IMR-90 (cell line): ENCODE measurements around the gene EPB41L3. TPM values are rescaled to one million over a fixed set of nuclear protein-coding genes. Genes with fewer than 3 reads are reported as not detected.

Source experiments
- ATAC-seq: fragments of 200-7000 bp; cut with Tn5 transposase; 2 replicates; pipeline ENCODE4 v1.9.1; 2020; ENCODE audit warnings: low read depth, mild to moderate bottlenecking, moderate library complexity
- BruUV-seq: library from RNA; stranded (reverse); fragments of 400-500 nt; replicated peaks from 2 replicates; lab custom pipeline; 2021; lab: Mats Ljungman, UMichigan
- CTCF ChIA-PET: fragments of 300-600 bp; formaldehyde crosslinking; extraction: SDS; loops from one replicate; lab custom pipeline; 2021; ENCODE audit warnings: antibody characterized with exemption; lab: Yijun Ruan, JAX
- POLR2A ChIA-PET: fragments of 300-600 bp; sonication (Branson Sonifier 250); formaldehyde crosslinking; loops from one replicate; lab custom pipeline; 2022; ENCODE audit warnings: antibody characterized with exemption; ENCODE audit not compliant: unreplicated experiment; lab: Charles Lee
- DNase-seq: peaks from one replicate; pipeline ENCODE4 v3.0.0; 2013
- H2AFZ ChIP-seq: replicated peaks from 2 replicates; pipeline ENCODE3; 2013; ENCODE audit warnings: low read length, mild to moderate bottlenecking; ENCODE audit not compliant: poor library complexity
- H2AK5ac ChIP-seq: 2 replicates; pipeline ENCODE4 v1.6.1; 2013; ENCODE audit warnings: low read depth, low read length, inconsistent platforms
- H2AK9ac ChIP-seq: replicated peaks from 2 replicates; pipeline ENCODE3; 2013; ENCODE audit warnings: mild to moderate bottlenecking, low read depth, low read length, moderate library complexity; ENCODE audit not compliant: poor library complexity
- H2BK120ac ChIP-seq: 2 replicates; pipeline ENCODE4 v1.6.1; 2013; ENCODE audit warnings: low read depth, low read length, inconsistent platforms
- H2BK15ac ChIP-seq: 3 replicates; pipeline ENCODE4 v1.6.1; 2013; ENCODE audit warnings: low read depth, low read length, inconsistent platforms
- H2BK20ac ChIP-seq: 2 replicates; pipeline ENCODE4 v1.6.1; 2013; ENCODE audit warnings: low read depth, mild to moderate bottlenecking, inconsistent platforms, low read length, moderate library complexity
- H2BK5ac ChIP-seq: 2 replicates; pipeline ENCODE4 v1.6.1; 2013; ENCODE audit warnings: mild to moderate bottlenecking, low read depth, low read length, inconsistent platforms; ENCODE audit not compliant: poor library complexity, severe bottlenecking
- H3K14ac ChIP-seq: replicated peaks from 2 replicates; pipeline ENCODE4 v1.6.1; 2013; ENCODE audit warnings: low read depth, low read length, inconsistent platforms
- H3K18ac ChIP-seq: 2 replicates; pipeline ENCODE4 v1.6.1; 2013; ENCODE audit warnings: low read depth, low read length, control low read depth
- H3K23ac ChIP-seq: 2 replicates; pipeline ENCODE4 v1.6.1; 2013; ENCODE audit warnings: low read depth, low read length, inconsistent platforms
- H3K27ac ChIP-seq: 2 replicates; pipeline ENCODE4 v1.5.1; 2013; ENCODE audit warnings: mild to moderate bottlenecking, control low read depth, low read length; ENCODE audit not compliant: insufficient read depth
- H3K27me3 ChIP-seq: 2 replicates; pipeline ENCODE4 v1.6.1; 2013; ENCODE audit warnings: low read length; ENCODE audit not compliant: control insufficient read depth, insufficient read depth
- H3K36me3 ChIP-seq: 2 replicates; pipeline ENCODE4 v1.6.1; 2013; ENCODE audit warnings: low read length, mixed read lengths; ENCODE audit not compliant: control insufficient read depth, insufficient read depth
- H3K4ac ChIP-seq: 2 replicates; pipeline ENCODE4 v1.6.1; 2013; ENCODE audit warnings: low read depth, low read length, inconsistent platforms
- H3K4me1 ChIP-seq: 2 replicates; pipeline ENCODE4 v1.6.1; 2013; ENCODE audit warnings: low read length, mixed read lengths; ENCODE audit not compliant: control insufficient read depth, insufficient read depth
- H3K4me2 ChIP-seq: 2 replicates; pipeline ENCODE4 v1.6.1; 2013; ENCODE audit warnings: low read depth, mild to moderate bottlenecking, control low read depth, low read length, moderate library complexity
- H3K4me3 ChIP-seq: 2 replicates; pipeline ENCODE4 v1.5.1; 2013; ENCODE audit warnings: low read depth, mild to moderate bottlenecking, control low read depth, low read length, moderate library complexity; ENCODE audit not compliant: insufficient read depth
- H3K56ac ChIP-seq: 2 replicates; pipeline ENCODE4 v1.6.1; 2013; ENCODE audit warnings: low read length, inconsistent platforms; ENCODE audit not compliant: insufficient read depth; ENCODE audit errors: extremely low read depth
- H3K79me1 ChIP-seq, 2 experiments: 2 replicates each; pipeline ENCODE4 v1.6.1; 2013; ENCODE audit warnings: low read length in 2 of 2, inconsistent platforms in 1 of 2, low read depth in 1 of 2
- H3K9ac ChIP-seq: 2 replicates; pipeline ENCODE4 v1.6.1; 2013; ENCODE audit warnings: low read depth, low read length, control low read depth
- H3K9me1 ChIP-seq: 2 replicates; pipeline ENCODE4 v1.6.1; 2013; ENCODE audit warnings: low read length, inconsistent platforms; ENCODE audit not compliant: insufficient read depth
- H3K9me3 ChIP-seq: 2 replicates; pipeline ENCODE4 v1.6.1; 2013; ENCODE audit warnings: low read length; ENCODE audit not compliant: control insufficient read depth, insufficient read depth
- H4K20me1 ChIP-seq: 2 replicates; pipeline ENCODE4 v1.6.1; 2013; ENCODE audit warnings: low read length, inconsistent platforms; ENCODE audit not compliant: insufficient read depth
- H4K5ac ChIP-seq: 2 replicates; pipeline ENCODE4 v1.6.1; 2013; ENCODE audit warnings: mild to moderate bottlenecking, low read depth, low read length, control low read depth
- H4K8ac ChIP-seq, 2 experiments: 2 replicates each; pipeline ENCODE4 v1.6.1; 2013; ENCODE audit warnings: low read depth in 2 of 2, low read length in 2 of 2, control low read depth in 1 of 2, inconsistent platforms in 1 of 2
- H4K91ac ChIP-seq: 2 replicates; pipeline ENCODE4 v1.6.1; 2013; ENCODE audit warnings: low read depth, low read length, inconsistent platforms; ENCODE audit not compliant: insufficient read depth
- BHLHE40 ChIP-seq: fragments of 150-350 bp; IDR thresholded peaks from 2 replicates; pipeline ENCODE4 v1.6.1; 2016; ENCODE audit warnings: mild to moderate bottlenecking, low read depth, low read length
- CEBPB ChIP-seq: IDR thresholded peaks from 2 replicates; pipeline ENCODE4 v1.6.1; 2012; ENCODE audit warnings: low read depth, low read length, improper control_type of control experiment
- CHD1 ChIP-seq: IDR thresholded peaks from 2 replicates; pipeline ENCODE4 v1.6.1; 2012; ENCODE audit warnings: low read depth, low read length, improper control_type of control experiment
- ELK1 ChIP-seq: fragments of 150-350 bp; IDR thresholded peaks from 2 replicates; pipeline ENCODE4 v1.6.1; 2016; ENCODE audit warnings: low read depth, mild to moderate bottlenecking, low read length, moderate library complexity, borderline replicate concordance
- FOS ChIP-seq: fragments of 150-350 bp; IDR thresholded peaks from 2 replicates; pipeline ENCODE4 v1.6.1; 2016; ENCODE audit warnings: low read depth, low read length
- MAZ ChIP-seq: IDR thresholded peaks from 2 replicates; pipeline ENCODE4 v1.6.1; 2012; ENCODE audit warnings: low read depth, mild to moderate bottlenecking, low read length, improper control_type of control experiment, moderate library complexity, borderline replicate concordance
- MXI1 ChIP-seq: IDR thresholded peaks from 2 replicates; pipeline ENCODE4 v1.6.1; 2012; ENCODE audit warnings: low read depth, mild to moderate bottlenecking, low read length, moderate library complexity, borderline replicate concordance
- NFE2L2 ChIP-seq: fragments of 150-350 bp; IDR thresholded peaks from 2 replicates; pipeline ENCODE4 v1.6.1; 2016; ENCODE audit warnings: low read depth, mild to moderate bottlenecking, low read length
- RAD21 ChIP-seq: IDR thresholded peaks from 2 replicates; pipeline ENCODE4 v1.6.1; 2012; ENCODE audit warnings: low read length, improper control_type of control experiment
- RCOR1 ChIP-seq: IDR thresholded peaks from 2 replicates; pipeline ENCODE4 v1.6.1; 2012; ENCODE audit warnings: mild to moderate bottlenecking, low read length, improper control_type of control experiment; ENCODE audit not compliant: insufficient replicate concordance
- RFX5 ChIP-seq: IDR thresholded peaks from 2 replicates; pipeline ENCODE4 v1.8.0; 2012; ENCODE audit warnings: low read depth, mild to moderate bottlenecking, low read length, moderate library complexity
- SMC3 ChIP-seq: fragments of 150-350 bp; IDR thresholded peaks from 2 replicates; pipeline ENCODE4 v1.6.1; 2016; ENCODE audit warnings: low read depth, mild to moderate bottlenecking, antibody characterized with exemption, low read length, moderate library complexity
- WGBS, 2 experiments: methylation state at CpG; one replicate each; pipeline versions ENCODE4 v1.1.5 to v1.1.7; 2013; ENCODE audit warnings: missing lambda C conversion rate in 2 of 2; ENCODE audit not compliant: insufficient read length in 1 of 2; ENCODE audit errors: extremely low coverage in 2 of 2; 5-methylcytosine and 5-hydroxymethylcytosine counted together
- dilution Hi-C: fragments of 300-500 bp; cut with HindIII; formaldehyde crosslinking; loops from one replicate; pipeline ENCODE4 v1.14.3; 2018; ENCODE audit warnings: low sequenced_read_pairs; ENCODE audit not compliant: unreplicated experiment
- in situ Hi-C: fragments of 300-500 bp; cut with MboI; formaldehyde crosslinking; loops from 3 replicates; pipeline ENCODE4 v1.14.3; 2019; ENCODE audit warnings: low sequenced_read_pairs, inconsistent platforms, mixed read lengths
- intact Hi-C: fragments of 100-400 bp; cut with micrococcal nuclease; formaldehyde crosslinking; loops from 2 replicates; pipeline ENCODE4 v1.10.0; 2022
- polyA plus RNA-seq, 3 experiments: library from polyadenylated mRNA; depleted of rRNA; stranded (reverse); fragments of >200 nt; gene quantifications; 2 replicates each; pipeline ENCODE4 v1.2.3, GENCODE V29; 2012; ENCODE audit warnings: low replicate concordance in 1 of 3
- total RNA-seq: library from RNA; depleted of rRNA; stranded (reverse); fragments of >200 nt; gene quantifications from 2 replicates; pipeline ENCODE4 v1.2.3, GENCODE V29; 2012
- TF ChIP-seq, protein P1 (sequence below): conservative IDR thresholded peaks from 2 replicates; pipeline ENCODE4 v1.5.1; 2012; ENCODE audit warnings: mild to moderate bottlenecking, low read depth, low read length, improper control_type of control experiment
- TF ChIP-seq, protein P2 (sequence below): fragments of 150-350 bp; IDR thresholded peaks from 2 replicates; pipeline ENCODE4 v1.6.1; 2017; ENCODE audit warnings: mild to moderate bottlenecking, antibody characterized with exemption, low read length, low read depth

EPB41L3 gene
- total and polyA plus RNA-seq, 2 of the 4 experiments (the other 2 are of a cell fraction) = 36.6 to 70.3 TPM

- Histone ChIP-seq H3K9me3 (no peaks in the 10 kb centered on the region), H3K27me3 (no peaks in the 10 kb centered on the region), H3K4me2 (no peak overlapping the region), H3K27ac (no peak overlapping the region), H3K9me1 (no peaks in the 10 kb centered on the region), H2AFZ (no peak overlapping the region), H3K4ac (no peak overlapping the region), H3K18ac (no peak overlapping the region), H2BK120ac (no peak overlapping the region), H2AK9ac (no peak overlapping the region), H2BK5ac (no peak overlapping the region), H4K5ac (no peak overlapping the region), H2AK5ac (no peak overlapping the region), H3K4me3 (no peak overlapping the region), H3K23ac (no peak overlapping the region), H3K36me3 (peaks cover 2% of the 10 kb centered on the region), H3K14ac (no peak overlapping the region), H4K8ac (no peak overlapping the region), H3K9ac (no peak overlapping the region), H3K4me1 (no peaks in the 10 kb centered on the region), H4K20me1 (no peaks in the 10 kb centered on the region), H2BK20ac (no peak overlapping the region), H3K56ac (no peak overlapping the region), H4K91ac (no peak overlapping the region), H3K79me1 (0 out of 4 replicates have a peak, but pooled peaks cover 0 to 2% of the 10 kb centered on the region in 2 experiments), H2BK15ac (no peak overlapping the region)
- ATAC-seq = no peak
- intact Hi-C loops (loop anchor here (10.0 kb wide), 1 partner anchor 424 kb away; no protein-coding TSS in a partner anchor), dilution Hi-C loops (no loop called here), in situ Hi-C loops (no loop called here)
- BruUV-seq = no TSS peak
- WGBS, 2 experiments = no CpG with 5 or more reads among the region's 3 CpGs
- no peak for TF ChIP-seq MAZ
- TF ChIP-seq, protein P1, sequence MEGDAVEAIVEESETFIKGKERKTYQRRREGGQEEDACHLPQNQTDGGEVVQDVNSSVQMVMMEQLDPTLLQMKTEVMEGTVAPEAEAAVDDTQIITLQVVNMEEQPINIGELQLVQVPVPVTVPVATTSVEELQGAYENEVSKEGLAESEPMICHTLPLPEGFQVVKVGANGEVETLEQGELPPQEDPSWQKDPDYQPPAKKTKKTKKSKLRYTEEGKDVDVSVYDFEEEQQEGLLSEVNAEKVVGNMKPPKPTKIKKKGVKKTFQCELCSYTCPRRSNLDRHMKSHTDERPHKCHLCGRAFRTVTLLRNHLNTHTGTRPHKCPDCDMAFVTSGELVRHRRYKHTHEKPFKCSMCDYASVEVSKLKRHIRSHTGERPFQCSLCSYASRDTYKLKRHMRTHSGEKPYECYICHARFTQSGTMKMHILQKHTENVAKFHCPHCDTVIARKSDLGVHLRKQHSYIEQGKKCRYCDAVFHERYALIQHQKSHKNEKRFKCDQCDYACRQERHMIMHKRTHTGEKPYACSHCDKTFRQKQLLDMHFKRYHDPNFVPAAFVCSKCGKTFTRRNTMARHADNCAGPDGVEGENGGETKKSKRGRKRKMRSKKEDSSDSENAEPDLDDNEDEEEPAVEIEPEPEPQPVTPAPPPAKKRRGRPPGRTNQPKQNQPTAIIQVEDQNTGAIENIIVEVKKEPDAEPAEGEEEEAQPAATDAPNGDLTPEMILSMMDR = no peak
- TF ChIP-seq RAD21 = no peak
- no peak for TF ChIP-seq NFE2L2
- TF ChIP-seq RCOR1 = no peak
- TF ChIP-seq CHD1 = no peak
- no peak for TF ChIP-seq FOS
- no peak for TF ChIP-seq ELK1
- TF ChIP-seq, protein P2, sequence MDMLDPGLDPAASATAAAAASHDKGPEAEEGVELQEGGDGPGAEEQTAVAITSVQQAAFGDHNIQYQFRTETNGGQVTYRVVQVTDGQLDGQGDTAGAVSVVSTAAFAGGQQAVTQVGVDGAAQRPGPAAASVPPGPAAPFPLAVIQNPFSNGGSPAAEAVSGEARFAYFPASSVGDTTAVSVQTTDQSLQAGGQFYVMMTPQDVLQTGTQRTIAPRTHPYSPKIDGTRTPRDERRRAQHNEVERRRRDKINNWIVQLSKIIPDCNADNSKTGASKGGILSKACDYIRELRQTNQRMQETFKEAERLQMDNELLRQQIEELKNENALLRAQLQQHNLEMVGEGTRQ = no peak
- TF ChIP-seq RFX5 = no peak
- TF ChIP-seq SMC3 = no peak
- TF ChIP-seq CEBPB = no peak; the same call in 1 of the 2 replicates
- no peak for TF ChIP-seq BHLHE40
- no peak for TF ChIP-seq MXI1
- no peak for DNase-seq
- ChIA-PET CTCF (interaction anchor here (0.7 kb wide), 1 partner anchor 322 kb away, joined by 3 read pairs; no protein-coding TSS in a partner anchor), POLR2A (no interaction called here)
Observed at GRCh38 chr18:5420906-5421305, 122.9 kb downstream of the EPB41L3 start.
